Right renal cortex interstitium (tissue), 3 donors: ENCODE measurements around the gene RNF138. TPM values are rescaled to one million over a fixed set of nuclear protein-coding genes. Genes with fewer than 3 reads are reported as not detected.
"Not testable (repeated sequence)": the region's sequence is repeated elsewhere in the genome, so short reads cannot be mapped to it uniquely, and the experiment has no call there.

ENCODE experiments used
- DNase-seq, 3 donors: peaks; one replicate each; pipeline ENCODE4 v3.0.0-alpha.2; 2013; ENCODE audit warnings: low read depth in 3 of 3, low spot score in 2 of 3
- polyA plus RNA-seq, 3 donors: library from polyadenylated mRNA; unstranded; fragments of 120-200 nt; gene quantifications; one replicate each; pipeline ENCODE4 v1.2.1, GENCODE V29; 2013; ENCODE audit not compliant: insufficient read length in 3 of 3

The RNF138 gene, protein sequence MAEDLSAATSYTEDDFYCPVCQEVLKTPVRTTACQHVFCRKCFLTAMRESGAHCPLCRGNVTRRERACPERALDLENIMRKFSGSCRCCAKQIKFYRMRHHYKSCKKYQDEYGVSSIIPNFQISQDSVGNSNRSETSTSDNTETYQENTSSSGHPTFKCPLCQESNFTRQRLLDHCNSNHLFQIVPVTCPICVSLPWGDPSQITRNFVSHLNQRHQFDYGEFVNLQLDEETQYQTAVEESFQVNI
- 10 to 100 TPM; 66.4 to 71.7 (median 68.8) TPM for polyA plus RNA-seq

DNA sequence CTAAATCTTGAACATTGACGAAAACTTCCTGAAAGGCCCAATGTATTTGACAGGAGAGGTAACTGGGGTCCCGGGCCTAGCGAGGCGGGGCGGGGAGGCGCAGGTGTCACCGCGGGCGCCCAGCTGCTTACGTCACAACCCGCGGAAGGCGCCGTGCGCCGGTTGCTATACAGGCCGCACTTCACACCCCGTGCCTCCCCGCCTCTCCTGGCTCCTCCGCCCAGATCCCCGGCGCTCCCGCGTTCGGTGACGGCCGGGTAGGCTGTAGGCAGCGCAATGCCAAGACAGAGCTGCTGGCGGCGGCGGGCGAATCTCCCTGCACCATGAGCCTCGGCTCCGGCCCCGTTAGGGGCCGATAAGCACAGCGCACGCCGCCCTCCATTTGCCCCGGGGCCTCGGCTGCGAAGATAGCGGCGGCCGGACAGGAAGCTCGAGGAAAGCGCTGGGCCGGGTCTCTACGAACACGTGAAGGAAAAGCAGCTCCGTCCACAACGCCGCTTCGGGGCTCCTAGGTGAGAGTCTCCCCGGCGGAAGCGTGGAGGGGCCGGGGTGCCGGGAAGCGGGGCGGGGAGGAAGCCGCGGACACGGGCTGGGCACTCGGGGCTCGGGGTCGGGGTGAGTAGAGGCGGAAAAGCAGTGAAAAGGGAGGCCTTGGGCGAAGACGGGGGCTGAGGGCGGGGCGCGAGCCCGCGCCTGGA, at the start of gene RNF138:
Gene RNF138 (plus strand): TSS at position 151 of the 698 bp plus-strand sequence. CDS start 903 bp downstream, outside the sequence.
- DNase-seq: peak; percentile 58 to 76 (median 73)

DNA sequence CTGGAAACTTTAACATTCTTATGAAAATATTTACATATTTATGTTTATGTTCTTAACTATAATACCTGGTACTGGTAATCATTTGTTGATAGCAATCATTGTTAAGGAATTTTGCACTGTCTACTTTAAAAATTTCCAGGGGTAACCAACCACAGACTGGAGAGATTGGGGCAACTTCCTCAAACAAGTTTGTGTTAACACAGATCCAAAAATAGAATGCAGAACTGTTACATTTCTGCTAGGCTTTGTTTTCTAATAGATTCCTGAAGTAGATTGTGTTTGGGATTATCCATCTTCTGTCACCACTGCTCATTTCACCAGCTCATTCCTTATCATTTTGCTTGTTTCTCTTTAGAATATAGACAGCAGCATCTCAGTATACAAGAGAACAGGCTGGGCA, 49.3 kb upstream of the RNF138 start:
- no peak for DNase-seq

DNA sequence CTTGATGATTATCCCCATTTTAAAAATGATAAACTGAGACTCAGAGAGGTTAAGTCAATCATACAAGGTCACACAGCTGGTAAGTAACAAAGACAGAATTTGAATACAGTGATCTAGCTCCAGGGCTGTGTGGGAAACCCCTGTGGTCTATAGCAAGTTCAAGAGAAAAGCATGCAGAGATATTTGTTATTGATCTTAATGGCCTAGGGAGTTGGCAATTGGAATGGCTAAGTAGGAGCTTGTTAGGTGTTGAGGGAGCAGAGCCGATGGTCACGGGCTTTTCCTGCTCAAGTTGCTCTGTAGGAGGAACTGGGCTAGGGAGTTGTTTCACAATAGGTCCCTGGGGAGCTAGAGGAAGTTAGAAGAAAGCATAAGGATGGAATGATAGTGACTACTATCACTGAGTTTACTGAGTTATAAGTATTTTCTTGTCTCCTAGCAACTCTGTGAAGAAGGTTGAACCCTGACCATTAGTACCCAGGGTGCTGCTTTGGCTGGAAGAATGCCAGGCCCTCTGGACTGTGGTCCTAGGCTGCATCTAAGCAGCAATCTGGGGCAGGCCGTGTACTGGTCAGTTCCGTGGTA, 43.1 kb upstream of the RNF138 start:
- no peak for DNase-seq

DNA sequence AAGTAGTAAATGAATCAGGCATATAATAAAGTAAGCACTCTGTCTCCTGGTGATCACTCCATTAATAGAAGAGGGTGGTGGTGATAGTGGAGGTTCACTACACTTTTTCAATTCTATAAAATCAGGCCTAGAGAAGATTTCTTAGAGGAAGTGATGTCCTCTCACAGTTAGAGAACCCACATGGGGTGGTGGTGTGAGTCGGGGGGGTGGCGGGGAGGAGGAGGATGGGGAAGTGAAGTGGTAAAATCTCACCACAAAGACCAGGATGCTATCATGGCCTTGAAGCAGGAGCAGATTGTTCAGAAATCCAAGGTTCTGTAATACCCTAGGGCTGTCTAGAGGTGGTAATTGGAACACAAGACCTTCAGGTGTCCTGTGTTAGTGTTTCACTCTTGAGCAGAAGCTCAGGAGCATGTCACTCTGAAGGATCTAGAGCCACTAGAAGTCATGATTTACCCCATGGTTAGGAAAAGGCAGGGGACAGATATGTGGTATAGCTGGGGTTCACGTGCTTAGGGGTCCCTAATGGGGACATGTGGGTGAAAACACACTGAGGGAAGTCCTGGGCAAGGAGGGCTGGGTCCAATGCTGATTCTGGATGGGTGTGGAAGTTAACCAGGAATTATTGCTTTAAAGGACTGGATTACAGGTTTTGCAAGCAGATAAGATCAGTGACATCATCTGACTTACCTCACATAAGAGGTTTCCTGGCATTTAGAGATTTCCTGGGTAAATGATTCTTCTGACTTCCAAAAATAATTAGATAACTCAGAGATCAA, 42.1 kb upstream of the RNF138 start:
- no peak for DNase-seq

DNA sequence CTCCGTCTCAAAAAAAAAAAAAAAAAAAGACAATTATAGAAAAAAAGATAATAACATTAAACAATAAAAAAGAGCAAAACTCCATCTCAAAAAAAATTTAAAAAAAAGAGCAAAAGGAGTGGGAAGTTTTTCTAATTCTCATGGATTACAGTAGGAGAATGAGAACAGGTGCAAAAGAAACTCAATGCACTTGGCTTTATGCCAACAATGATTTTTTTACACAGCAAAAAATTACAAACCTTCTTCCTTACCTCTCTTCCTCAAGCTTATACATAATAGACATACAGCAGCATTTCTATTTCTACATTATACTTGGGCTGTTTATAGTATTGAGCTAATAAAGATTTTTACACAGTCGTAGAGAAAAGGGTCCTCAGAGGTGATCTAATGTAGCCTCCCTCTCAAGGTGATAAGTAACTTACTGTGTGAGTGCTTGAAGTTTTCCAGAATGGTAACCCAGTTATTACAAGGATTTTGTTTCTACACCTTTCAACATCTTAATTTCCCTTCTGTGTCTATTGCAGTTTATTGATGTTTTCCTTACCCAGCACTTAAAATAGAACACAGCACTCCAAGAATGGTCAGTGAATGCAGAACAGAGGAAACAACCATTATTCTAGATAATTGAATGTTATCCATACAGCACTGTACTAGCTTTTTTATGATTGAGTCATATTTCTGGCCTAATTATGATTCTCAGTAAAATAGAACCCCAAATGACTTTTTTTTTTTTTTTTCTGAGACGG, 34.9 kb upstream of the RNF138 start:
- DNase-seq: no peak

DNA sequence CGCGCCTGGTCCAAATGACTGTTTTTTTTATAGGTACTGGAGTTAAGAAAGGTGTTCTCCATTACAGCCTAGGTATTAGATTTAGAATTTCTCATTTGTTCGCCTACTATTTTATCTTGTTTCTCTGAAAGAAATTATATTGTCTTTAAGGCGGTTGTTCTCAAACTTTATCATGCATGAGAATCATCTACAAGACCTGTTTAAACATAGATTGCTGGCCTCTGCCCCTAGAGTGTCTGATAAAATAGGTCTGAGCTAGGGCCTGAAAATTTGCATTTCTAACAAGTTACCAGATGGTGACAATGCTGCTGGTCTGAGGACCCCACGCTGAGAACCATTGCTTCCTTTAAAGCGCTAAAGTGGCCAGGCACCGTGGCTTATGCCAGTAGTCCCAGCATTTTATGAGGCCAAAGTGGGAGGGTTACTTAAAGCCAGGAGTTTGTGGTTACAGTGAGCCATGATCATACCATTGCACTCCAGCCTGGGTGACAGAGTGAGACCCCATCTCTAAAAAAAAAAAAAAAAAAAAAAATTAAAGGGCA, 34.0 kb upstream of the RNF138 start:
- DNase-seq: no peak

DNA sequence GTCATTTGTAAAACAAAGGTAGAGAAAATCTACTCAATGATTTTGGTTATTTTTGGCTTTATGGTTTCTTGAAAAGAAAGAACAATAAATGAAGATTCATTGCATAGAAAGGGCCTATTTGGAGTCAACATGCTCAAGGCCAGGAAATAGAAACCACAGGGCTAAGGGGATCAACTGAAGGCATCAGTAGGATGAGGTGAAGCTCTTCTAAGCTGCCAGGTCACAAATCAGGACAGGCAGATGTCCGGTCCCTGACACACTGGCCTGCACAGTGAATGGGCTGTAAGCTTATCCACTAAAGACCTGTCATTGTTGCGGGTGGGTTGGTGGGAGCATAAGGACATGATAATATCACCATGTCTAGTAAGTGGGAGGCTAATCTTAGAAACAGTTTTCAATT, 31.6 kb upstream of the RNF138 start:
- no peak for DNase-seq

DNA sequence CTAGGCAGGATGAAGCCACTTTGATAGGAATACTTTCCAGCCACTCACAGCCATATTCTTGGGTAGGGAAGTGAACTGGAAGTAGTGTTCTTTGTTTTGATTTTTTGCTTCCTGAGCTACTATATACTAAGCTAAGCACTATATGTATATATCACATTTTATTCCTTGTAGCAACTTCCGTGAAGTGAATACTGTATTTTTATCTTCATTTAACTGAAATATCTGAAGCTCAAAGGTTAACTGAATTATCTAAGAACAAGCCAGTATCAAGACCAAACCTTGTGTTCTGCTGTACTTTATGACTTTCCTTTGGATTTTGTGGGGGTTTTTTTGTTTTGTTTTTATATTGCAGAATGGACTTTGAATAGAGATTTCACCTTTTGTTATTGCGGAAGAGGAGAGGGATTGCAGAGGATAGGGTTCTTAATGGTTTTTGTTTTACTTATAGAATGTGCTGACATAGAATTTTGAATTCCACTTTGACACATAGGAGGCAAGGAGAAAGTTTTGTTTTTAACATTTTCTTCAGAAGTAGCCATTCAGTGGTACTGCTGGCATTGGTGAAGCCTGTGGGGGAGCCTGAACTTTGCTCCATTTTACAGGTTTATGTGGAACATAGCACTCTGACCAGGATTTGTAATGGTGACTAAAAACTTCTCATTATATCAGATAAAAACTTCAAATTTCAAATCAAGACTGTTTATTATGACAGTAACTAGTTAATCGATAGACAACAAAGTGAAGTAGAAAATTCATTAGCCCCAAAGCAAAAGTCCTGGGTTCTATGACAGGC, 24.1 kb upstream of the RNF138 start:
- DNase-seq: no peak

DNA sequence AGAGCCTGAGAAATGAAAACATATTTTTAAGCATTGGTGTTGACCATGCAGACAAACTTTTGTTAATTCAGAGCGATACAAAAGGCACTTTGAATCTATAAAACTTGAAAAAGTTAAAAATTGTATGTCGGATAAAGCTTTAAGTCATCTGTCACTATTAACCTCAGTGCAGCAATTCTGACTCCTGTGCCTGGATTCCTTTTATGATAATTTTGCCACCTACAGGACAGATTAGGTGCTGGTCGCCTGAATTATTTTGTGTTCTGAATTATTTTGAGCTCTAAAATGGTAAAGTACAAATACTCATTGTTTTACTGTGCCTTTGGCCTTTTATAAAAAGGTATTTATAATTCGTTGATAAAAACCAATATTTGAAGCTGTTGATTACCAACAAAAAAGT, 19.4 kb upstream of the RNF138 start:
- no peak for DNase-seq

DNA sequence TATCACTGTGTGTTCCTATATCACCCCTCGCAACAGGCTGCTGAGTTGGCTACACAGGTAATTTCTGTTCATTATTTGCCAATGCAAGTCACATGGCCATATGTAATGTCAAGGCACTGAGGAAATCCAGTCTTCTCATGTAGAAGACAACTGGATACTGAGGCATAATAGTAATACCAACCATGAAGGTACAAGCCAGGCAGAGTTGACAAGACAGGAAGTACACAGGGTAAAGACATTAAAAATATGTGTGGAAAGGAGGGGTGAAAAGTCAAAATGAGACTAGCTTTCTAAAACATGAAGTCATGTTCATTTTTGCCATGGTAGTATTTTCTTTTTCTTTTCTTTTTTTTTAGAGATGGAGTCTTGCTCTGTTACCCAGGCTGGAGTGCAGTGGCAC, 17.5 kb upstream of the RNF138 start:
- no peak for DNase-seq

DNA sequence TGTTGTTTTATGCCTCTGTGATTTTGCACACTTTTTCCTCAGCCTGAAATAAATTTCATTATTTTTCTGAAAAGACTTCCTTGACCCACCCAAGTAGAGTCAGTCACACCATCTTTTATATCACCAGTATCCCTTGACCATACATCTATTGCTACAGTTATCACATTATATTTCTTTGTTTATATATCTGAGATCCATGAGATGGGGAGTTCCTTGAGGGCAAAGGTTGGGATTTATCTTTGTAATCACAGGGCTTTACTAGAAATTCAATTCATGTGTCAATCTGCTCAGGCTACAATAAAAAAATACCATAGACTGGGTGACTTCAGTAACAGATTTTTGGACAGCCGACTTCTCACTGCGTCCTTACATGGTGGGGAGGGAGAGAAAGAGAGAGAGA, 12.8 kb upstream of the RNF138 start:
- no peak for DNase-seq

DNA sequence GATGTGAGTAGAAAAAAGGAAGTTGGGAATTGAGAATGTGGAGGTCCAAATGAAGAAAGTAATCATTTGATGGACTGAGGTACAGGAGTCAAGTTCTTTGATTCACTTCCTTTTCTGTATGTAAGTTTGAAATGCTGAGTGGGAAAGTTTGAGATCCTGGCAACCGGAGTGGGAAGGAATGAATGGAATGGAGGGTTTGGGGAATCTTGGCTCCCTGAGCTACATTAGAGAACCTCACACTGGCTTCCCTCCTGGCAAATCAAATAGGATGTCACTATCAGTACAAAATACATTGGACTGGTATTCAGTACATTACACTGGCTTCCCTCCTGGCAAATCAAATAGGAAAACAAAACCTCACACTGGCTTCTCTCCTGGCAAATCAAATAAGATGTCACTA, 9.8 kb upstream of the RNF138 start:
- no peak for DNase-seq

DNA sequence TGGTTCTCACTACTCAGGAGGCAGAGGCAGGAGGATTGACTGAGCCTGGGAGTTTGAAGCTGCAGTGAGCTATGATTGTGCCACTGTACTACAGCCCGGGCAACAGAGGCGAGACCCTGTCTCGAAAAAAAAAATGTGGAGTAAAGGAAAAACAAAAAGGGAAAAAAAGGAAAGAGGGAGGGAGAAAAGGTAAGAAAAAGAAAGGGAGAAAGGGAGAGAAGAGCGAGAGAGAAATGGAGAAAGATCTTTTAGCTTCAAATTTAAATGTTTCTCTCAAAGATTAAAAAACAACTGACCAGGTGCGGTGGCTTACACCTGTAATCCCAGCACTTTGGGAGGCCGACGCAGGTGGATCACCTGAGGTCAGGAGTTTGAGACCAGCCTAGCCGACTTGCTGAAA, 7.9 kb upstream of the RNF138 start:
- no peak for DNase-seq

DNA sequence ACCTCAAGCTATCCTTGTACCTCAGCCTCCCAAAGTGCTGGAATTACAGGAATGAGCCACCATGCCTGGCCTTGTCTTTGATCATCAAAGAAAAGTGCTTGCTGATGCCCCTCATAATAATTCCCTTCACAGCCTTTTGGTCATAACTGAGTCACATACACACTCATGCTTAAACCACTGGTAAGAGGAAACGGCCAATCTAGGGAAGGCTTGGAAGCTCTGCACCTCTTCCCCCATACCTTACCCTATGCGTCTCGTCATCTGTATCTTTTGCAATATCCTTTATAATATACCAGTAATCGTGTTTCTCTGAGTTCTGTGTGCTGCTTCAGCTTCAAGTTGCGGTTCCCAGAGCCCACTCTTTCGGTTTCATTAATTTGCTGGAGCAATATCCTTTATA, 4.8 kb upstream of the RNF138 start:
- DNase-seq: no peak

DNA sequence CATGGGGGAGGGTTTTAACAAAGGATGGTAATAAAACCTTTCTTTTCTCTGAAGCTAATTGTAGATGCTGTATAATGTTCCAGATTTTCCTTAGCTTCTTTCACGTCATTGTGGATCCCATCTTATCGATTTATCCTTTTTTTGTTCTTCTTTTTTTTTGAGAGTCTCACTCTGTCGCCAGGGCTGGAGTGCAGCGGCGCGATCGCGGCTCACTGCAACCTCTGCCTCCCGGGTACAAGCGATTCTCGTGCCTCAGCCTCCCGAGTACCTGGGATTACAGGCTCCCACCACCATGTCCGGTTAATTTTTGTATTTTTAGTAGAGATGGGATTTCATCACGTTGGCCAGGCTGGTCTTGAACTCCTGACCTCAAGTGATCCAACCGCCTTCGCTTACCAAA, 843 bp upstream of the RNF138 start:
- not testable (repeated sequence) for DNase-seq

DNA sequence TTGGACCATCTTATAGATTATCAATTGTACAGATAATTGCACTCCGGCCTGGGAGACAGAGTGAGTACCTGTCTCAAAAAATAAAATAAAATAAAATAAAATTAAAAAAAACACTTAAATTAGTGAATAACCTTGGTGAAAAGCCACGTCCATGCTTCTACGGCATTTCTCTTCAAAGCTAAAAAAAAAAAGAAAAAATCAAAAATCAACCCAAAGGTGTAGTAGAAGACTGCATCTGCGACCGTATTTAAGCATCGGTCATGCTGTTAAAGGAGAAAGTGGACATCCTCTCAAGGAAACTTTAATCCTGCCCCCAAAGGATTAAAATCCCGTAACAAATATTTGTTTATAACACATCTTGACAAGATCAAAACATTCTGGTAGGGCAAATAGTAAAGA, 350 bp upstream of the RNF138 start:
- no peak for DNase-seq

DNA sequence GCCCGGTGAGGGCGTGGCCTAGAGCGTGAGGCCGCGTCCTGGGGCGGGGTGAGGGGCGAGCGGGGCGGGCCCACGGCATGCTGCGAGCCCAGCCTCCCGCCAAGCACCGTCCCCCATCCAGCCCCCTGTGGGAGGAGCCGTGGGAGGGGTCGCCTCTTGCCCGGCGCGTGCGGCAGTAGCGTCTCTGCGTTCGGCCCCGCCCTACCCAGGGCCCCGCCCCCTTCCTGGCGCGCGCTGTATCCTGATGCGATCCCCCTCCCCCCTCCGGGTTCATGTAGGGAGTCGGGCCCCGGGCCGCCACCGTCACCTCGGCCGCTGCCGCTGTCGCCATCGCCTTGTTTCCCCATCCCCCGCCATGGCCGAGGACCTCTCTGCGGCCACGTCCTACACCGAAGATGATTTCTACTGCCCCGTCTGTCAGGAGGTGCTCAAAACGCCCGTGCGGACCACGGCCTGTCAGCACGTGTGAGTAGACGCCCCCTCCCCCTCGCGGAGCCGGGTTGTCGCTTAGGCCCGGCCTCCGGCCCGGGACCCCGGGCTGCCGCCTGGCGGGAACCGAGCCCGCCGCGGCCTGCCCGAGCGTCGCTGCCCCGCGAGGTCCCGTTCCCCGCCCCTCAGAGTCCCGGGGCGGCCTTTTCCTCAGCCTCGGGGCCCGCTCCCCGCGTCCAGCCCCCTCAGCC, 888 bp downstream of the RNF138 start:
- peak; percentile 81 to 96 (median 94) for DNase-seq

DNA sequence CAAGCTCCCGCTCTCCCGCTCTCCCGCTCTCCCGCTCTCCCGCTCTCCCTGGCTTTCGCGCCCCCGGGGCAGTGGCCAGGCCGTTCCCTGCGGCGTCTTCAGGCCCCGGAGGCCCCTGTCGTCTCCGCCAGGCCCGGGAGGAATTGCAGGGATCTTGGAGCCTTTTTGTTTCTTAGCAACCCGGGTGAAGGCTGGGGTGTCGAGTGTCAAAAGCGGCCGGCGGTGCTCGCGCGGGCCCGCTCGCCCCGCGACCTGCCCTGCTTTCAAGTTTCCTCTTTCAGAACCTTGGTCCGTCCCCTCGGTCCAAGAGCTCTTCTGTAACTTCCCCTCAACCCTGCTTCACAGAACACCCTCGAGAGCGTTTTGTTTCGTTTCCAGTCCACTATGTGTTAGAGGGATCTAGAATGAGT, 1.4 kb downstream of the RNF138 start:
- peak; percentile 40 to 56 (median 50) for DNase-seq

DNA sequence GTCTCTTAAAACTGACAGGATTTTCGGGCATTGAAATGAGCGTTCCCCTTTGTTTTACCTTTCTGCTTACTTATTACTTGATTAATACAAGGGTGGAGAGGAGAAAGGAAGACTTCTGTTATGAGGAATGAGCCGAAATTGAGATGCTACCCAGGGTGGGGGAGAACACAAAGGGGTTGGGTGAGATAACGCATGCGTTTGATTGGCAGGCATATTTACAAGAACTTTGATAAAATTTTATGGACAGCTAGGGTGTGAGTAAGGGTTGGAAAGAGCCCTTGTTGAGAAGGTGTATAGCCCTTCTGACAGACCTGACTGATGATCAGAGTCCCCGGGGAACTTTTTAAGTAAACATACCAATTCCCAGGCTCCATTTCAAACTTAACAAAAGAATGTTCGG, 1.8 kb downstream of the RNF138 start:
- peak; percentile 9 to 38 (median 23) for DNase-seq
